DOHH2 (cell line): ENCODE data around the gene DNASE1L2.

Source experiments
- H3F3A ChIP-seq: fragments of 200-600 bp; sonication (generic), shearing (Covaris generic); 2 replicates; pipeline ENCODE4 v1.6.0; 2016; ENCODE audit warnings: antibody characterized with exemption, mild to moderate bottlenecking; ENCODE audit not compliant: control insufficient read depth, insufficient read depth
- H3K27ac ChIP-seq: fragments of 200-600 bp; sonication (generic); 2 replicates; pipeline ENCODE4 v1.5.1; 2014; ENCODE audit warnings: low read depth, mild to moderate bottlenecking, low read length, moderate library complexity
- H3K27me3 ChIP-seq: fragments of 200-600 bp; sonication (generic); 2 replicates; pipeline ENCODE4 v1.6.1; 2014; ENCODE audit warnings: mild to moderate bottlenecking, low read length, mixed read lengths; ENCODE audit not compliant: control insufficient read depth
- H3K36me3 ChIP-seq: fragments of 200-600 bp; sonication (generic); 2 replicates; pipeline ENCODE4 v1.6.1; 2014; ENCODE audit warnings: mild to moderate bottlenecking, low read length, moderate library complexity, mixed read lengths; ENCODE audit not compliant: control insufficient read depth
- H3K4me1 ChIP-seq: fragments of 200-600 bp; sonication (generic); 2 replicates; pipeline ENCODE4 v1.6.1; 2014; ENCODE audit warnings: mild to moderate bottlenecking, low read length, mixed read lengths; ENCODE audit not compliant: control insufficient read depth
- H3K4me2 ChIP-seq: fragments of 200-600 bp; sonication (generic); 2 replicates; pipeline ENCODE4 v1.6.0; 2014; ENCODE audit warnings: mild to moderate bottlenecking, low read length, moderate library complexity
- H3K4me3 ChIP-seq: fragments of 200-600 bp; sonication (generic); 2 replicates; pipeline ENCODE4 v1.5.1; 2014; ENCODE audit warnings: mild to moderate bottlenecking, low read length, mixed read lengths
- H3K79me2 ChIP-seq: fragments of 200-600 bp; sonication (generic); 2 replicates; pipeline ENCODE4 v1.6.1; 2014; ENCODE audit warnings: mild to moderate bottlenecking, low read length, mixed read lengths; ENCODE audit not compliant: control insufficient read depth
- H3K9me2 ChIP-seq: fragments of 200-600 bp; sonication (generic); replicated peaks from 2 replicates; pipeline ENCODE4 v1.6.1; 2014; ENCODE audit warnings: mild to moderate bottlenecking, low read length, mixed read lengths; ENCODE audit not compliant: control insufficient read depth
- H3K9me3 ChIP-seq: fragments of 200-600 bp; sonication (generic); 2 replicates; pipeline ENCODE4 v1.6.1; 2014; ENCODE audit warnings: antibody characterized with exemption, low read length, mixed read lengths; ENCODE audit not compliant: control insufficient read depth, insufficient read depth
- H4K20me1 ChIP-seq: fragments of 200-600 bp; sonication (generic); 2 replicates; pipeline ENCODE4 v1.6.0; 2014; ENCODE audit warnings: low read depth, mild to moderate bottlenecking, antibody characterized with exemption, low read length, moderate library complexity; ENCODE audit not compliant: control insufficient read depth, insufficient read depth
- EZH2phosphoT487 ChIP-seq: fragments of 200-600 bp; sonication (generic); IDR thresholded peaks from 2 replicates; pipeline ENCODE4 v1.6.1; 2017; ENCODE audit warnings: borderline replicate concordance, mild to moderate bottlenecking, antibody characterized with exemption, low read length, moderate library complexity, mixed read lengths
- TF ChIP-seq, protein P1 (sequence below): fragments of 200-600 bp; sonication (generic); IDR thresholded peaks from one replicate; pipeline ENCODE4 v1.5.1; 2014; ENCODE audit warnings: antibody characterized with exemption, mild to moderate bottlenecking, low read depth, low read length; ENCODE audit not compliant: poor library complexity, severe bottlenecking

Gene DNASE1L2

DNA sequence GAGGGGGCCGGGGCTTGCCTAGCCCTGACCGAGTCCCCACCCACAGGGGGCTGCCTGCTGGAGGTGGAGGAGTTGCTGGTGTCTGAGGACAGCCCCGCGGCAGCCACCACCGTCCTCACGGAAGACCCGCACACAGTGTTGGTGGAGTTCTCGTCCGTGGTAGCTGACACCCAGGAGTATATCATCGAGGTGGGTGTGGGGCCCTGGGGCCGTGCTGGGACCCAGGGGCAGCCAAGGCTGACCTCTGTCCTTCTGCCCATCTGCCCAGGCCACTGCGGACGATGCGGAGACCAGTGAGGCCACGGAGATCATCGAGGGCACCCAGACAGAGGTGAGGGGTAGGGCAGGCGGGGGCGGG lies 1.5 kb upstream of the DNASE1L2 start:
- H3K36me3 ChIP-seq = peaks cover 57% of the 10 kb centered on the region
- H3K9me3 ChIP-seq = no peaks in the 10 kb centered on the region
- no peak overlapping the region for H3K4me2 ChIP-seq
- H3K79me2 ChIP-seq = no peaks in the 10 kb centered on the region
- TF ChIP-seq EZH2phosphoT487 = no peak
- TF ChIP-seq, protein P1, sequence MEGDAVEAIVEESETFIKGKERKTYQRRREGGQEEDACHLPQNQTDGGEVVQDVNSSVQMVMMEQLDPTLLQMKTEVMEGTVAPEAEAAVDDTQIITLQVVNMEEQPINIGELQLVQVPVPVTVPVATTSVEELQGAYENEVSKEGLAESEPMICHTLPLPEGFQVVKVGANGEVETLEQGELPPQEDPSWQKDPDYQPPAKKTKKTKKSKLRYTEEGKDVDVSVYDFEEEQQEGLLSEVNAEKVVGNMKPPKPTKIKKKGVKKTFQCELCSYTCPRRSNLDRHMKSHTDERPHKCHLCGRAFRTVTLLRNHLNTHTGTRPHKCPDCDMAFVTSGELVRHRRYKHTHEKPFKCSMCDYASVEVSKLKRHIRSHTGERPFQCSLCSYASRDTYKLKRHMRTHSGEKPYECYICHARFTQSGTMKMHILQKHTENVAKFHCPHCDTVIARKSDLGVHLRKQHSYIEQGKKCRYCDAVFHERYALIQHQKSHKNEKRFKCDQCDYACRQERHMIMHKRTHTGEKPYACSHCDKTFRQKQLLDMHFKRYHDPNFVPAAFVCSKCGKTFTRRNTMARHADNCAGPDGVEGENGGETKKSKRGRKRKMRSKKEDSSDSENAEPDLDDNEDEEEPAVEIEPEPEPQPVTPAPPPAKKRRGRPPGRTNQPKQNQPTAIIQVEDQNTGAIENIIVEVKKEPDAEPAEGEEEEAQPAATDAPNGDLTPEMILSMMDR = no peak
- no peaks in the 10 kb centered on the region for H4K20me1 ChIP-seq
- H3K4me1 ChIP-seq = no peaks in the 10 kb centered on the region
- no peaks in the 10 kb centered on the region for H3K27me3 ChIP-seq
- H3K9me2 ChIP-seq = no peaks in the 10 kb centered on the region
- H3K27ac ChIP-seq = no peak overlapping the region
- peaks cover 7% of the 10 kb centered on the region; the same call in 1 of the 2 replicates for H3F3A ChIP-seq
- H3K4me3 ChIP-seq = no peak overlapping the region

DNA sequence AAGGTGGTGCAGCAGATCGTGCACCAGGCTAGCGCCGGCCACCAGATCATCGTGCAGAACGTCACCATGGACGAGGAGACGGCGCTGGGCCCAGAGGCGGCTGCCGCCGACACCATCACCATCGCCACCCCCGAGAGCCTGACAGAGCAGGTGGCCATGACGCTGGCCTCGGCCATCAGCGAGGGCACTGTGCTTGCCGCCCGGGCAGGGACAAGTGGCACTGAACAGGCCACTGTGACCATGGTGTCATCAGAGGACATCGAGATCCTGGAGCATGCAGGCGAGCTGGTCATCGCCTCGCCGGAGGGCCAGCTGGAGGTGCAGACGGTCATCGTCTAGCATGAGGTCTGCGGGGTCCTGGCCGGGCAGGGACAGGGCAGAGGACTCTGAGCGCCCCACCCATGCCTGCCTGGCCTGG lies 1.0 kb upstream of the DNASE1L2 start:
- Histone ChIP-seq H3K4me2 (no peak overlapping the region), H3K79me2 (no peaks in the 10 kb centered on the region), H3K27me3 (no peaks in the 10 kb centered on the region), H4K20me1 (no peaks in the 10 kb centered on the region), H3K4me3 (no peak overlapping the region), H3K36me3 (peaks cover 56% of the 10 kb centered on the region), H3K9me2 (no peaks in the 10 kb centered on the region), H3F3A (peaks cover 9% of the 10 kb centered on the region; the same call in 1 of the 2 replicates), H3K4me1 (no peaks in the 10 kb centered on the region), H3K27ac (no peak overlapping the region), H3K9me3 (no peaks in the 10 kb centered on the region)
- TF ChIP-seq, protein P1 = no peak
- TF ChIP-seq EZH2phosphoT487 = no peak

DNA sequence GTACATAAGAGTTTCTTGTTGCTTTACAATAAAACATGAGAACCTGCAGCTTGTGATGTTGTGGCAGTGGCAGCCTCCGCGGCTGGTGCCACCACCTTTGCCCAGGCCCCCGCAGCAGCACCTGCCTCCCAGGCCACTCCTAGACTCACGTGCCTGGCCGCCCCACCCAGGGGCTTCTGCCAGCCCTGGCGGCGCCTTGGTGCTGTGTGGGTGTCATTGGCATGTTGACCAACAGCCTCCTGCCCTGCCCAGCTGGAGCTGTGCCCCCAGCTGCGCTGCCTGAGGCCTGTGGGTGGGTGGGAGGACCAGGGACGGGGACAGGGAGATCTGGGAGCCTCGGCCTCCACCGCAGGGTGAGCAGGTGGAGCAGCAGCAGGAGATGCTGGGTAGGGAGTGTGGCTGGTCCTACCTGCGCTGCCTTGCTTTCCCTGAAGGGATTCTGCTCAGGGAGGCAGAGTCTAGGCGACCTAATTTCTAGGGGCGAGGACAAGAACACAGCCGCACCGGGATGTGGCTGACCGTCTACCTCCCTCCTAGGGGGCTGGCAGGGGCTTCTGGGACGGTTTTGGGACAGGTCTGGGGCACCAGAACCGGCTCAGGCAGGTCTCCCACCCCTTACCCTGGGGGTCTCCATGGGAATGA lies 428 bp upstream of the DNASE1L2 start:
- H3K9me2 ChIP-seq = no peaks in the 10 kb centered on the region
- no peak overlapping the region for H3K27ac ChIP-seq
- no peaks in the 10 kb centered on the region for H3K4me1 ChIP-seq
- H3K36me3 ChIP-seq = peaks cover 56% of the 10 kb centered on the region
- H3K9me3 ChIP-seq = no peaks in the 10 kb centered on the region
- TF ChIP-seq, protein P1 = no peak
- no peak for TF ChIP-seq EZH2phosphoT487
- H3K4me3 ChIP-seq = no peak overlapping the region
- no peaks in the 10 kb centered on the region for H4K20me1 ChIP-seq
- H3K4me2 ChIP-seq = no peak overlapping the region
- H3K27me3 ChIP-seq = no peaks in the 10 kb centered on the region
- no peaks in the 10 kb centered on the region for H3K79me2 ChIP-seq
- H3F3A ChIP-seq = peaks cover 9% of the 10 kb centered on the region; the same call in 1 of the 2 replicates

DNA sequence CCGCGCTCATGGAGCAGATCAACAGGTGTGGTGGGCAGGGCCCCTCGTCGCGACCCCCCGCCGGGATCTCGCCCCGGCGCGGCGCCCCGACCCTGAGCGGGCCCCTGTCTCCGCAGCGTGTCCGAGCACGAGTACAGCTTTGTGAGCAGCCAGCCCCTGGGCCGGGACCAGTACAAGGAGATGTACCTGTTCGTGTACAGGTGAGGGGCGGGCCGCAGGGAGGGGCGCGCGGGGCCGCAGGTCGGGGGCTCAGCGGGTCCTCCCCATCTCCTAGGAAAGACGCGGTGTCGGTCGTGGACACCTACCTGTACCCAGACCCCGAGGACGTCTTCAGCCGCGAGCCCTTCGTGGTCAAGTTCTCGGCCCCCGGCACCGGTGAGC lies 848 bp downstream of the DNASE1L2 start:
- no peaks in the 10 kb centered on the region for H3K4me1 ChIP-seq
- H3F3A ChIP-seq = peaks cover 9% of the 10 kb centered on the region; the same call in 1 of the 2 replicates
- H3K4me2 ChIP-seq = no peak overlapping the region
- no peak overlapping the region for H3K27ac ChIP-seq
- H3K9me2 ChIP-seq = no peaks in the 10 kb centered on the region
- H3K36me3 ChIP-seq = peaks cover 46% of the 10 kb centered on the region
- no peak overlapping the region for H3K4me3 ChIP-seq
- H3K9me3 ChIP-seq = no peaks in the 10 kb centered on the region
- no peaks in the 10 kb centered on the region for H3K27me3 ChIP-seq
- H4K20me1 ChIP-seq = no peaks in the 10 kb centered on the region
- no peaks in the 10 kb centered on the region for H3K79me2 ChIP-seq
- no peak for TF ChIP-seq EZH2phosphoT487
- TF ChIP-seq, protein P1 = no peak
